ENCODE measurements around the gene CAT.

- TF ChIP-seq POLR2A (IDR thresholded peaks at IDR 0.05) (no peak), CTCF (IDR thresholded peaks at IDR 0.05) (peak; percentile 28 to 70 (median 64))
Observed at GRCh38 chr11:34492806-34493414, 54.2 kb downstream of the CAT start.
